ENCODE results near the gene C1QL1. TPM values are rescaled to one million over a fixed set of nuclear protein-coding genes. Genes with fewer than 3 reads are reported as not detected.

The C1QL1 gene
- total RNA-seq, 1 donor from 2014 or later = 37.0 TPM

DNA sequence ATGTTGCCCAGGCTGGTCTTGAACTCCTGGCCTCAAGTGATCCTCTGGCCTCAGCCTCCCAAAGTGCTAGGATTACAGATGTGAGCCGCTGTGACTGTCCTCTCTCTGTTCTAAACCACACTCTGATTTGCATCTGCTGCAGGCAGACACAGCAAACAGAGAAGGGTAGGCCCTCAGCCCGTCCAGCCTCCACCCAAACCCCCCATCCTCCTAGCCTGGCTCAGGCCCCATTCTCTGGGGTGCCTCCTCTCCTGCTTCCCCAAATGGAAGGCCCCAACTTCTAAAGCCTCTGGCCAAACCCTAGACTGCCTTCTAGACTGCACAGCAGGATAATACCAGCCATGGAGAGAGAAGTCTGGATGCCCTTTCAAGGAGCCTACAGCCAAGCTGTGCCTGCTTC is 48.7 kb downstream of the C1QL1 start:
- Mint-ChIP-seq H3K36me3 (ENCODE audit: insufficient read depth) (no peaks in the 10 kb centered on the region), H3K27me3 (peaks cover 52% of the 10 kb centered on the region), H3K4me1 (ENCODE audit: low read depth) (peaks cover 2% of the 10 kb centered on the region), H3K9me3 (ENCODE audit: low read depth) (no peaks in the 10 kb centered on the region), H3K27ac (no peak overlapping the region), H3K4me3 (ENCODE audit: low read depth) (no peak overlapping the region)
- DNase-seq (ENCODE audit: low spot score, unreplicated experiment) = no peak
- TF ChIP-seq, protein P1, sequence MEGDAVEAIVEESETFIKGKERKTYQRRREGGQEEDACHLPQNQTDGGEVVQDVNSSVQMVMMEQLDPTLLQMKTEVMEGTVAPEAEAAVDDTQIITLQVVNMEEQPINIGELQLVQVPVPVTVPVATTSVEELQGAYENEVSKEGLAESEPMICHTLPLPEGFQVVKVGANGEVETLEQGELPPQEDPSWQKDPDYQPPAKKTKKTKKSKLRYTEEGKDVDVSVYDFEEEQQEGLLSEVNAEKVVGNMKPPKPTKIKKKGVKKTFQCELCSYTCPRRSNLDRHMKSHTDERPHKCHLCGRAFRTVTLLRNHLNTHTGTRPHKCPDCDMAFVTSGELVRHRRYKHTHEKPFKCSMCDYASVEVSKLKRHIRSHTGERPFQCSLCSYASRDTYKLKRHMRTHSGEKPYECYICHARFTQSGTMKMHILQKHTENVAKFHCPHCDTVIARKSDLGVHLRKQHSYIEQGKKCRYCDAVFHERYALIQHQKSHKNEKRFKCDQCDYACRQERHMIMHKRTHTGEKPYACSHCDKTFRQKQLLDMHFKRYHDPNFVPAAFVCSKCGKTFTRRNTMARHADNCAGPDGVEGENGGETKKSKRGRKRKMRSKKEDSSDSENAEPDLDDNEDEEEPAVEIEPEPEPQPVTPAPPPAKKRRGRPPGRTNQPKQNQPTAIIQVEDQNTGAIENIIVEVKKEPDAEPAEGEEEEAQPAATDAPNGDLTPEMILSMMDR (IDR thresholded peaks at IDR 0.05; ENCODE audit: unreplicated experiment) = no peak

DNA sequence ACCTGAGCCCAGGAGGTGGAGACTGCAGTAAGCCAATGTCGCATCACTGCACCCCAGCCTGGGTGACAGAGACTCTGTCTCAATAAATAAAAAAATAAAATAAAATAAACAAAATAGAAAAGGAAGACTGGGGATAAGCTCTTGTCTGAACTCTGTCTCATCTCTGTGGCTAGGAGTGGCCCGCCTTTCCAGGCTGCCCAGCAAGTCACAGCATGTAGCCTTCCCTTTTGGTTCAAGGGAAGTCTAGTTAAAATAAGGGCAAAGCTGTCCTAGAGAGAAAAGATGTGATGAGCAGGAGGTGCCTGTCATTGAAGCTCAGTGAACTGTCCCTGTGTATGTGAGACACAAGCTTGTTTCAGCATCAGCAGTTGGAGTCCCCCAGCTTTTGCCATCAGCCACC is 50.1 kb downstream of the C1QL1 start:
- Mint-ChIP-seq H3K27ac (no peak overlapping the region), H3K4me1 (ENCODE audit: low read depth) (no peaks in the 10 kb centered on the region), H3K27me3 (peaks cover 54% of the 10 kb centered on the region), H3K36me3 (ENCODE audit: insufficient read depth) (no peaks in the 10 kb centered on the region), H3K9me3 (ENCODE audit: low read depth) (no peaks in the 10 kb centered on the region), H3K4me3 (ENCODE audit: low read depth) (no peak overlapping the region)
- TF ChIP-seq, protein P1 (IDR thresholded peaks at IDR 0.05; ENCODE audit: unreplicated experiment) = no peak
- DNase-seq (ENCODE audit: low spot score, unreplicated experiment) = no peak

DNA sequence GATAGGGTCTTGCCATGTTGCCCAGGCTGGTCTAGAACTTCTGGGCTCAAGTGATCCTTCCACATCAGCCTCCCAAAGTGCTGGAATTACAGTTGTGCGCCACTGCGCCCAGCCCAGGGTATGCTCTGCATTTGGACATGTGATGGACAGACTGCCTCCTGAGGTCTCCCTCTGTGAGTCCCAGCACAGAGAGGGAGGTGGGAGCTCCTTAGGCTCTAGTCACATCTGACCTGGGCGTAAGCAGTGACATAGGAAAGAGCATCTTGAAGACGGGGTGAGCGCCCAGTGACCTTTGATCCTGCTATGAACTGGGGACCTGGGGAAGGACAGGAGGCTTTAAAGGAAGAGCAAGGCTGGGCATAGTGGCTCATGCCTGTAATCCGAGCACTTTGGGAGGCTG is 50.6 kb downstream of the C1QL1 start:
- H3K36me3 Mint-ChIP-seq (ENCODE audit: insufficient read depth) = no peaks in the 10 kb centered on the region
- DNase-seq (ENCODE audit: low spot score, unreplicated experiment) = no peak
- no peaks in the 10 kb centered on the region for H3K9me3 Mint-ChIP-seq (ENCODE audit: low read depth)
- H3K27me3 Mint-ChIP-seq = peaks cover 54% of the 10 kb centered on the region
- no peak overlapping the region for H3K4me3 Mint-ChIP-seq (ENCODE audit: low read depth)
- TF ChIP-seq, protein P1 (IDR thresholded peaks at IDR 0.05; ENCODE audit: unreplicated experiment) = no peak
- no peak overlapping the region for H3K27ac Mint-ChIP-seq
- H3K4me1 Mint-ChIP-seq (ENCODE audit: low read depth) = no peaks in the 10 kb centered on the region

DNA sequence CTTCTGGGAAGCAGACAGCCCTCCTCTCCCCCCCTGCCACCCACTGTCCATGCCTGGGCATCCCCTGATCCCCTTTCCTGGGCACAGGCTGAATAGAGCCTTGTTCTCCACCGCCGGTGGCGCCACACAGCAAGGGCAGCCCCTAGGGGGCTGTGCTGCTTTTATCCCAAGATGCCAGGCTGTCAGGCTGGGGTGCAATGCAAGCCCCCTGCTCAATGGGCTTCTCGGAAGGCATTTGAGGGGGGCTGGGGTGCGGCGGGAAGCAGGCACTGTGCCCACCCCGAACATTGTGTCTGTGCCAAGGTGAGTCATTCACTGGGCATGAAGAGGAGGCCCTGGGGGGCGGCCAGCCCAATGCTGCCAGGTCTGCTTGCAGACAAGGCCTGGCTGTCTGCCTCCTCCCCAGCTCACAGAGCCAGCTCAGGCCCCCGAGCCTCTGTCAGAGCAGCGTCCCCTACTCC is 51.3 kb downstream of the C1QL1 start:
- Mint-ChIP-seq H3K4me3 (ENCODE audit: low read depth) (no peak overlapping the region), H3K36me3 (ENCODE audit: insufficient read depth) (no peaks in the 10 kb centered on the region), H3K27ac (no peak overlapping the region), H3K27me3 (peaks cover 52% of the 10 kb centered on the region), H3K9me3 (ENCODE audit: low read depth) (no peaks in the 10 kb centered on the region), H3K4me1 (ENCODE audit: low read depth) (no peaks in the 10 kb centered on the region)
- TF ChIP-seq, protein P1 (IDR thresholded peaks at IDR 0.05; ENCODE audit: unreplicated experiment) = no peak
- DNase-seq (ENCODE audit: low spot score, unreplicated experiment) = no peak

DNA sequence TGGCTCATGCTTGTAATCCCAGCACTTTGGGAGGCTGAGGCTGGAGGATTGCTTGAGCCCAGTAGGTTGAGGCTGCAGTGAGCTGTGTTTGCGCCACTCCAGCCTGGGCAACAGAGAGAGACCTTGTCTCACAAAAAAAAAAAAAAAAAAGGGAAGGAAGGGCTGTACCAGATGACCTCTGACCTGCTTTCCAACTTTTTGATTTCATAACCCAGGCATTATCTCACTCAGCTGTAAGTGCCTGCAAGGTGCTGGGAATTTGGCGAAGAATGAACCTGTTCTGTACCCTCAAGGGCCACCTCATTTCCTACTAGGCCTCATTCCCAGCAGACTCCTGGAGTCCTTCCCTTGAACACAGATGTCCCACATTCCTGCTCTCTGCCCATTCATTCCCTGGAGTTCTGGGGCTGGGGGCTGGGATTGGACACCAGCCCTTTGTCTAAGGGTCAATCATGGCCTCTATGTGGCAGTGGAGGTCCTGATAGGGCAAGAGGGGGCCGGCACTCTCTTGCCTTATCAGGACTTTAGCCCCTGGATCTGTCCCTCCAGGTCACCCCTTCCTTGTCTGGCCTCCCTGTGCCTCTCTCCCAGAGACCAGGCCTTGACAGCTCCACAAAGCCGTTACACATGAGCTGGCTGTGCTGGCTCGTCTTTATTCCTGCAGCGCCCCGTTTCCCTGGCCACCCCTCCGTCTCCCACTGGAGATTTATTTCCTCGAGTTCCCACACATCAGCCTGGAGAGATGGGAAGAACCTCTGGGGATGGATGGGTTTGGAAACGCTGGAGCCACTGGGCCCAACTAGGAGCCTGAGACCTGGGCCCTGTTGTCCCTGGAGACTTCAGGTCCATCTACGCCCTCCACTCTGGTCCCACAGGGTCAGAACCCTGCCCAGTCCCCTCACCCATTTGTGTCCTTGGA is 52.0 kb downstream of the C1QL1 start:
- Mint-ChIP-seq H3K36me3 (ENCODE audit: insufficient read depth) (no peaks in the 10 kb centered on the region), H3K4me3 (ENCODE audit: low read depth) (no peak overlapping the region), H3K27me3 (peaks cover 49% of the 10 kb centered on the region), H3K9me3 (ENCODE audit: low read depth) (no peaks in the 10 kb centered on the region), H3K27ac (peak overlapping the region; percentile 33), H3K4me1 (ENCODE audit: low read depth) (no peaks in the 10 kb centered on the region)
- TF ChIP-seq, protein P1 (IDR thresholded peaks at IDR 0.05; ENCODE audit: unreplicated experiment) = no peak
- no peak for DNase-seq (ENCODE audit: low spot score, unreplicated experiment)
